G401.6 (cell line): ENCODE measurements around the gene KDM5B.
"Not testable (repeated sequence)": the region's sequence is repeated elsewhere in the genome, so short reads cannot be mapped to it uniquely, and the experiment has no call there.

Experiments
- FAIRE-seq: peaks from 2 replicates; lab custom pipeline; 2012; peaks lifted over from hg19 to GRCh38; lab: Jason Lieb, UNC

The KDM5B gene

DNA sequence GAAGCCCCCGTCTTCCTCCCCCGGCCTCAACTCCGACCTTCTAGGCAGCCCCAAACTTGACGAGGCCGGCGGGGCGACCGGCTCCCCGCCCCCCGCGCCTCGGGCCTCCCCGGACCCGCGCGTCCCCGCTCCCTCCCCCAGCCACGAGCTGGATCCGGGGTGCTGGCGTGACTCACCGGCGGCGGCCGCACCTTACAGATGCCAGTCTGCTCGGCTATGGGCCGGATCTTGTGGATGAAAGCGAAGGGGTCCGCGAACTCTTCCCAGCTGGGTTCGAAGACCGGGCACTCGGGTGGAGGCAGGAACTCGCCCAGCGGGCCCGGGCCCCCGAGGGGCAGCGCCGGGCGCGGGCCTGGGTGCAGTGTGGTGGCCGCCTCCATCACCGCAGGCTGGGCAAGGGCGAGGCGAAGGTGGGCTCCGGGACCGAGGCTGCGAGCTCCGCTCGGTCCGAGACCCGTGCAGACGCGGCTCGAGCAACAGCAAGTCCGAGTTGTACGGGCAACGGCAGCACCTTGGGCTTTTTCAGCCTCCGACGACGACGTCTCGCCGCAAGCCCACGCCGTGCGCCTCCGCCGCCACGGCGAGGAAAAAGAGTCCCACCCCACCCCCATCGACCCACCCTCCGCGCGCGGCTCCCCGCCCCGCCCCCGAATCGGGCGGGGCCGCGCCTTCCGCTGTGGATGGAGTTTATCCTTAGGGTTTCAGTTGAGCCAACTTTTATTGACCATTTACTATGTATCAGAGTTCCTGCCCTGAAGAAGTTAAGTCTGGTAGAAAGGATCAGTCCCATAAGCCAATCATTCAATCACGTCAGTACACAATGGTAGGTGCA is at the start of gene KDM5B:
KDM5B (minus strand) TSS at position 496 of the 832 bp plus-strand sequence; CDS start at position 380, 116 bp downstream.
- no peak for FAIRE-seq

DNA sequence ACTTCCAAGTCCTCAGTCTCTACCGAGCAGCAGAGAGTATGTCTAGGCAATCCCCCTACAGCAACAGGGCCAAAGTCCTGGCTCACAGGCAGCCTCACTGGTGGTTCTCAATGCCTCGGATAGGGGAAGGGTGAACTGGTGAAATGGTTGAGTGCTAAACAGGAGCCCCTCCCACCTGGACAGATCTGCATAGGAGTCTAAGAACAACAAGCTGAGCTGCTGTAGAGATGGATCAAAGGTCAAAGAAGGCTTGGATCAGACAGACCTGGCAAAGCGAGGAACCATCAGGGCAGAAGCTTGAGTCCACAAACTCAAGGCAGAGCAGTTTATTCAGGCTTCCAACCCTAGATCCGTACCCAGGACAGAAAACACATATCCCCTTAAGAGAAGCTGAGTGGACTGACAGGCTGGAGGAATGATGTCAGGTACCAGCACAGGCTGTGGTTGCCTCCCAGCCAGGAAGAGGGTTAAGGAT is 49.0 kb upstream of the KDM5B start:
- FAIRE-seq, result no peak

- no peak for FAIRE-seq
These were observed 47.8 kb upstream of the KDM5B start for GRCh38 chr1:202856014-202856413.

- no peak for FAIRE-seq
These were observed 46.6 kb upstream of the KDM5B start for GRCh38 chr1:202854787-202855186.

DNA sequence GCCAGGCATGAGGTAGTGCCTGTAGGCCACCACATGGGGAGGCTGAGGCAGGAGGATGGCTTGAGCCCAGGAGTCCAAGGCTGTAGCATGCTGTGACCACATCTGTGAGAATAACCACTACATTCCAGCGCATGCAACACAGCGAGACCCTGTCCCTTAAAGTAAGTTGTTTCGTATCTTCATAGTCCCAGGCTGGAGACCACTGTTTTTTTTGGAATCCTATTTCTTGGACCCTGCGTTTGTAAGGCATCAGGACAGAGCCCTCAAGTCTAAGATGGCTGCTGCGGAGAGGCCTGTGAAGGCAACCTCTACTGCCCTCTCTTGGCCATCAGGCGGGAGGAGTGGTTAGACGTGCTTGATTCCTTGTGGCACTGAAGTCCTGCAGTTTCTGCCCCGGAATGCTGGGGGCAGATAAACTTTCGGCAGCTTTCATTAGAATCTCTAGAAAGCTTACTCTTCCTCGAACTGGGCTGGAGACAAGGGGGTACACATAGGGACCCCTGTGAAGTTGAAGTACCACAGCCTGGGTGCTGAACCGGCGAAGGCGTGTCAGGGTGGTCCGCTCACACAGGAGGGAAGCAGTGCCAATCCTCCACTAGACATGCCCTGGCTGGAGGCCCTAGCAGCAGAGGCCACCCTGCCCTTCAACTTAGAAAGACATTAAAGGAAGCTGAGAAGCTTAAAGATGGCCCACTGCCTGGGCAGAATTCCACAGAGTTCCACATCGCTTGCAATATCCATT is 44.1 kb upstream of the KDM5B start:
- no peak for FAIRE-seq

- no peak for FAIRE-seq
These were observed 42.6 kb upstream of the KDM5B start for GRCh38 chr1:202850593-202851362.

- FAIRE-seq, result no peak
These were observed 39.9 kb upstream of the KDM5B start for GRCh38 chr1:202848191-202848542.

GRCh38 chr1:202844935-202845334 is 36.7 kb upstream of the KDM5B start:
- FAIRE-seq, result no peak

- FAIRE-seq, result no peak
These were observed 36.0 kb upstream of the KDM5B start for GRCh38 chr1:202844259-202844658.

GRCh38 chr1:202843081-202843480 is 34.9 kb upstream of the KDM5B start:
- no peak for FAIRE-seq

DNA sequence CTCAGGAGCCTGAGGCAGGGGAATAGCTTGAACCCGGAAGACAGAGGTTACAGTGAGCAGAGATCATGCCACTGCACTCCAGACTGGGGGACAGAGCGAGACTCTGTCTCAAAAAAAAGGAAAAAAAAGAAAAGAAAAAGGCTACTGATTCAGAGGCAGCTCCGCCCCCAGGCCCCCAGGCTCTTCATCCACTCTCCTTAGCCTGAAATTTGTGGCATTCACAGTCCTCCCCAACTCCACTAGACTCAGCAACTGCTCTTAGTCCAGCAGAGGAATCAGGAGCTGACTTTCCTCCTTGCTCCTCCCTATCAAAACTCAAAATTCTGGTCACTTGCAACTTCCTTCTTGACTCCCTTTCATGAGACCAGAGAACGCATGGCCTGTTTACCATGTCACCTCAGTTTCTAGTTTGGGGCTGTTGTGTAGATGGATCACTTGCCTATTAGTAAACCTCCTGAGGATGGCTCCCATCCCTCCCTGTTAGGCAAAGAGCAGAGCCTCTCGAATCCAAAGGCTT is 29.6 kb upstream of the KDM5B start:
- FAIRE-seq, result no peak

DNA sequence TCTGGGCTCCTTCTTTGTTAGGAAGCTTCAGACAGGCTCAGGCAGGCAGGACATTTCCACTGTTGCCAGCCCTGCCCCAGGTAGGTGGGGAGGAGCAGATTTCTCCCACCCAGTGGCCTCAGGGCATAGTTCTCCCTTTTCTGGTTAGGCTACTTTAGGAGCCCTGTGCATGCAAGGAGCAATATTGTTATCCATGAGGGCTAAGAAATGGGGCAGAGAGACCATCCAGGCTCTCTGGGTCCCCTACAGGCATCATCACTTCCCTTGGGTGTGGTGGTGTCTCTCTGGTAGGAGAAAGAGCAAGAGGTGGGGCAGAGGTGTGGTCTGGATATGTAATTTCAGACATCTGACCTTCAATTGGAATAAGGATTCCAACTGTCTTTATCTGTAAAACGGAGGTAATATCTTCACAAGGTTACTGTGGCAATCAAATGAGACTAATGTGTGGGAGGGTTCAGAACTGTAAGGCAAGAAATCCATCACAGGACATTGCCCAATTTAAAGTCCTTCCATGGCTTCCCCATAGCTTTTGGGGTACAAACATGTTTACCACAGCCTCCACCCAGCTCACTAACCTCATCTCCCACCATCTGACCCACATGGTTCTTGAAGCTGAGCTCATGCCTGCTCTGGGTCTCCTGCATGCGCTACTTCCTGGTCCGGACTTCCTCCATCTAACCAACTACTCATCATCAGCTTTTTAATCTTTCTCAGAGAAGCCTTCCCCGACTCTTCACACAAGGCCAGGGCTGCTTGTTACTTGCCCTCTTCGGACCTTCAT is 28.6 kb upstream of the KDM5B start:
- no peak for FAIRE-seq

- no peak for FAIRE-seq
These were observed 27.4 kb upstream of the KDM5B start for GRCh38 chr1:202835548-202836072.

DNA sequence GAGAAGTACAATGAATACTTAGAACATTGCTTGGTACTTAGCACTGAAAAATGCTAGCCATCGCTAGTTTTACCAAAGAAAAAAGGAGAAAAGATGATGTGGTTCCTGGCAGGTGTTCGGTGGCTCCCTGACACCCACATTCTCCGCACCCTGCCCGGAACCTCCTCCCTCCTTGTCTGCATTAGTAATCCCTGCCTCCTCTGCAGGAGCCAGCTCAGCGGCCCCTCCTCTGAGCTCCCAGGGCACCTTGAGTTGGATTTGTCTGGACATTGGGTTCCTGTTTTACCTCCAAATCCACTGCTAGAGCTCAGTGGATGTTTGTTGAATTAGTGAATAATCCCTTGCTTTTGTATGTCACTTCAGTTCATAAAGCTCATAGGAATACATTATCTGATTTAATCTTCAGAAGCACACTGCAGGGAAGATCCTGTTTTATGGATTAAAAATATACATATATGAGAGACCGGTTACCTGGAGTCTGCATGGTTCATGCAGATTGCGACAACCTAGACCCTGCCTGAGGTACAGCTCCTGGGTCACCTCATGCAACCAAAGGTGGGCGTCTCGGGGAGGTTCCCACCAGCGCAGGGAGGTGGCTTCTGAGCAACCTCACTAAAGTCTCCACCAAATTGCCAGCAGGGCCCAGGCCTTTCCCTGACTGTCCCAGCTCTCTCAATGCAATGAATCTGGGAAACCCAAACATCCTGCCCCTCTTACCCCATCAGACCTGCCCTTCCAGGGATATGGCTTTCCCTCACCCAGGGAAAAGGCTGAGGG is 26.7 kb upstream of the KDM5B start:
- FAIRE-seq, result no peak

GRCh38 chr1:202831906-202832305 is 23.7 kb upstream of the KDM5B start:
- no peak for FAIRE-seq

DNA sequence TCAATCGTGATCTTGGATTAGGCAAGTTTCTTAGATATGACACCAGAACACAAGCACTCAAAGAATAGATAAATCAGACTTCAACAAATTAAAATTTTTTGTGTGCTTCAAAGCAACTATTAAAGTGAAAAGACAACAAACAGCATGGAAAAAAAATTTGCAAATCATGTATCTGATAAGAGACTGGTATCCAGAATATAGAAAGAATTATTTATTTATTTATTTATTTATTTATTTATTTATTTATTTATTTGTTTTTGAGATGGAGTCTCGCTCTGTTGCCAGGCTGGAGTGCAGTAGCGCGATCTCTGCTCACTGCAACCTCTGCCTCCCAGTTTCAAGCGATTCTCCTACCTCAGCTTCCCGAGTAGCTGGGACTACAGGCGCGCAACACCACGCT is 21.0 kb upstream of the KDM5B start:
- not testable (repeated sequence) for FAIRE-seq

DNA sequence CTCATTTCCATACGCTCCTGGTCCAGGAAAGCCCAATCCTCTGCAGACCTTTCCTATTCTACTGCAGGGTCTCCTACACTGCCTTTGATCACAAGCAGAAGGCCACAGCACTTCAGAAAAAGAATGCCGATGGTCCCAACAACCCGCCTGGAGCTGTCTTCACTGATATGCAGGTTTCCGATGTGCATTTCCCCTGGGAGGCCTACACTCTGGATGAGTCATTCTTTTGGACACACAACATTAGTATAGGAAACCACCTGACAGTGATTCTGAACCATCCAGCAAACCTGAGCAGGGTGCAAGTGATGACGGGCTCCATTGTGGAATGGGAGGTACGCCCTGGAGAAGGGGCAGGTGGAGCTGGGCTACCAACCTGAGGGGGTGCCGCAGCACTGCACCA is 17.5 kb upstream of the KDM5B start:
- no peak for FAIRE-seq

DNA sequence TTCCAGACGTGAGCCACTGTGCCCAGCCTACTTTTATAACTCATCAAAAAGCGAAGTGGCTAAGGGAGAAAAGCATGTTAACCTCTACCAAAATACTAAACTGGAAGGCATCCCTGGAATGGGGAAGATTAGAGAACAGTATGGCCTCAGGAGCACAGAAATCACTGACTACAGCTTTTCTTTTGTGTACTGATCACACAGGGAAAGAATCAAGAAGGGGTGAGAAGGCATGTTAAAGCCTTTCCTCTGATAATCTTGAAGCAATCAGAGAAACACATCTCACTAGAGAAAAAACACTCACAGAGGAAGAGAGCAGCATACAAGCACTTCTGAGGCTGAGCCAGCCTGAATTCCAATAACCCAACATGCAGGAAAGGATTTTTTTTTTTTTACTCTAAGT is 13.2 kb upstream of the KDM5B start:
- FAIRE-seq, result no peak

GRCh38 chr1:202818819-202819218 is 10.6 kb upstream of the KDM5B start:
- FAIRE-seq, result no peak

DNA sequence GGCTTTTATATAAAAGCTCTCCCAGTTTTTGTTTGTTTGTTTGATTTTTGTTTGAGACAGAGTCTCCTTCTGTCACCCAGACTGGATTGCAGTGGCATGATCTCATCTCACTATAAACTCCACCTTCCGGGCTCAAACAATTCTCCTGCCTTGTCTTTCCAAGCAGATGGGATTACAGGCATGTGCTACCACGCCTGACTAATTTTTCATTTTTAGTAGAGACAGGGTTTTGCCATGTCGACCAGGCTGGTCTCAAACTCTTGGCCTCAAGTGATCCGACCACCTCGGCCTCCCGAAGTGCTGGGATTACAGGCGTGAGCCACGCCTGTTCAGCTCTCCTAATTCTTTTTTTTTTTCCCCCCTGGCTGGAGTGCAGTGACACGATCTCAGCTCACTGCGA is 6.9 kb upstream of the KDM5B start:
- FAIRE-seq, result no peak
